KBM-7 (cell line): ENCODE data around the gene ZNF652.
"Not testable (repeated sequence)": the region's sequence is repeated elsewhere in the genome, so short reads cannot be mapped to it uniquely, and the experiment has no call there.

ENCODE experiments used
- DNase-seq: peaks from one replicate; pipeline ENCODE4 v3.0.0-alpha.2; 2015
- in situ Hi-C: fragments of 300-500 bp; cut with MboI; formaldehyde crosslinking; loops from 2 replicates; pipeline ENCODE4 v1.14.3; 2020; ENCODE audit warnings: low sequenced_read_pairs, low pct_unique_long_range_greater_than_20kb, mixed read lengths

The ZNF652 gene

DNA sequence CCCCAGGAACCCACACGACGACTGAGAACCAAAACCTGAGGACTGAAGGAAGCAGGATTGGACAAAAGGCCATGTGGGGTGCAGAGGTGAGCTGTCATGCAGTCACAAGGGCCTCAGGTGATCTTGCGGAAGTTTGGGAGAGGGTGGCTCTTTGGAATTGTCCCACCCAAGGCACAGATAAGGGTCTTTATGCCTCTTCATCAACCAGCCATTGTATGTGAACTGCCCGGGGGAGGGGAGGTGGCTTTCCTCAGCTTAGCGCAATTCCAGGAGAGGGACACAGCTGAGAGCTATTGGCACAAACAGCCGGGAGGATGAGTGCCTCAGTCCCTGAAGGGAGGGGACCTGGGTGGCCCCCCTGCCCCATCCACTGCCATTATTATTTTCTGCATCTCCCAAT is 76.3 kb downstream of the ZNF652 start:
- in situ Hi-C loops = no loop called here

DNA sequence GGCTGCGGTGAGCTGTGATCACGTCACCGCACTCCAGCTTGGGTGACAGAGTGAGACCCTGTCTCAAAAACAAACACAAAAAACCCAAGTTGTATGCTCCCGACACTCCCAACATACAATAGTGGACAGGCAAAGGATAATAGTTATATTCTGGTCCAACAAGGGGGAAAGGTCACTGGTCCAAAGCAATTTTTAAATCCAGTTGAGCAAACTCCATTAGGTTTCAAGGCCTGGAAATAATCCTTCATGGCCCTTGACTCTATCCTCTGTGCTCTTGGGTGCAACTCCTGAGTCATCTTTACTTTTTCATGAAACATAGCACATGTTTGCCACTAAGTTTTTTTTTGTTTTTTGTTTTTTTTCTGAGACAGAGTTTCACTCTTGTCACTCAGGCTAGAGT is 81.1 kb downstream of the ZNF652 start:
- DNase-seq = no peak
- in situ Hi-C loops = no loop called here

More for the DNA sequence above, 76.3 kb downstream of the ZNF652 start:
- no peak for DNase-seq

DNA sequence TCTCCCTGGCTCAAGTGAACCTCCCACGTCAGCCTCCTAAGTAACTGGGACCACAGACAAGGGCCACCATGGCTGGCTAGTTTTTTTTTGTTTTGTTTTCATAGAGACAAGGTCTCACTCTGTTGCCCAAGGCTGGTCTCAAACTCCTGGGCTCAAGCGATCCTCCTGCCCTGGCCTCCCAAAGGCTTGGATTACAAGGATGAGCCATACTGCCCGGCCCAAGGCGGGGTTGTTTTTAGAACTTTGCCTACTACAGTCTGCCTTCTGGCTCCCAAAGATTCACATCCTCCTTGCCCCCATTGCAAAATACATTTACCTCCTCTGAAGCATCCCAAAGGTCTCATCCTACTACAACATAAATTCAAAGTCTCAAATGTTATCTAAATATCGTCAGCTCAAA is 82.0 kb downstream of the ZNF652 start:
- in situ Hi-C loops = no loop called here
- no peak for DNase-seq

DNA sequence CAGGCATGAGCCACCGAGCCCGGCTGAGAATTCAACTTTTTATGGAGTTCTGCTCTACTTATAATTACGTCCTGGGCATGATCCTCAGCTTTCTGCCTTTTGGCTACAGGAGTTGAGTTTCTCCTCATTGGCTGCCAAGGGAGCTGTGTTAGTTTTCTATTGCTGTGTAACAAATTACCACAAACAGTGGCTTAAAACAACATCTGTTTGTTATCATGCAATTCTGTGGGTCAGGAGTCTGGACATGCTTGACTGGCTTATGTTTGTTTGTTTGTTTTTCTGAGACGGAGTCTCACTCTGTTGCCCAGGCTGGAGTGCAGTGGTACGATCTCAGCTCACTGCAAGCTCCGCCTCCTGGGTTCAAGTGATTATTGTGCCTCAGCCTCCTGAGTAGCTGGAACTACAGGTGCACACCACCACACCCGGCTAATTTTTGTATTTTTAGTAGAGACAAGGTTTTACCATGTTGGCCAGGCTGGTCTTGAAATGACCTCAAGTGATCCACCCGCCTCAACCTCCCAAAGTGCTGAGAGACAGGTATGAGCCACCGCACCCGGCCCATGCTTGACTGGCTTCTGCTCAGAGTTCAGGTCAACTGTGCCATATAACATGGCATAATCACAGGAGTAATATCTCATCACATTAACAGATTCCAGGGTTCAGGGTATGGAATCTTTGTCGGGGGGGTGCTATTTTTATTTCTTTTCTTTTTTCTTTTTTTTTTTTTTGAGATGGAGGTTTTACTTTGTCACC is 82.6 kb downstream of the ZNF652 start:
- in situ Hi-C loops, DNase-seq: not testable (repeated sequence)

DNA sequence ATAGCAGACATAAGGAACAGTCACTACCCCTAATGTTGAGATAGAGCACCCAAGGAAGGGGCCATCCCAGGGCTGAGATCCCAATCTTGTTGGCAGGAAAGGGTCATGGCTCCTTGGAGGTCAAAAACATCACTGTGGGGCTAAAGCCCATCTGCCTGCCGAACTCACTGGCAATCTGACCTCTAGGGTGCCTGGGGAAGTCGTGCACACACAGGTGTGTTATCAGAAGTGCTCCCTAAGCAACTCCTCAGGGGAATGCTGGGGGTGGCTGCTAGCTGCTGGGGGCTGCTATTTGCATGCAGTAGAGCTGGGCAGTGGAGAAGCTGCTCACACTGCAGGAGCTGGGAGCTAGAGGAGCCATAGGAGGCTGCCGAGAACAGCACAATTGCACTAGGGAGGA is 84.0 kb downstream of the ZNF652 start:
- no peak for DNase-seq
- in situ Hi-C loops = no loop called here

DNA sequence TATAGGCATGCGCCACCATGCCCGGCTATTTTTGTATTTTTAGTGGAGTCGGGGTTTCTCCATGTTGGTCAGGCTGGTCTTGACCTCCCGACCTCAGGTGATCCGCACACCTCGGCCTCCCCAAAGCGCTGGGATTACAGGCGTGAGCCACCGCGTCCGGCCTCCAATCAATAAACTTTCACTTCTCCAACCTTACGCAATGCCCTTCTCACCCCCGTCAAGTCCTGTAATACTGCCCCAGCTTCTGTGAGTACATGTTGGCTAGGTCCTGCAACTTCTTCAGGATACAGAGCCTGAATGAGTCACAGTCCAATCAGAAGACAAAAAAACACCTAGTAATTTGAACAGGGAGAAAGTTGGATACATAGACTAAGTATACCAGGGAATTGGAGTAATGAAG is 84.4 kb downstream of the ZNF652 start:
- in situ Hi-C loops = no loop called here
- no peak for DNase-seq

DNA sequence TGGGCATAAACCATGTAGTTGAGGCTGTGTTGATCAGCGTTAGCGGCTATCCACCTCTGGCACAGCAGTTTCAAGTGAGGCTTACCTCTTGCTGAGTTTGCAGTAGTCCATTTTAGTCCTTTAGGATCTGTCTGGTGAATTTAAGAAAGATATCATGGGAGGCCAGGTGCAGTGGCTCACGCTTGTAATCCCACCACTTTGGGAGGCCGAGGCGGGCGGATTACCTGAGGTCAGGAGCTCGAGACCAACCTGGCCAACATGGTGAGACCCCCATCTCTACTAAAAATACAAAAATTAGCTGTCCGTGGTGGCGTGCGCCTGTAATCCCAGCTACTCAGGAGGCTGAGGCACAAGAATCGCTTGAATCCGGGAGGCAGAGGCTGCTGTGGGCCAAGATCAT is 86.1 kb downstream of the ZNF652 start:
- DNase-seq, in situ Hi-C loops: not testable (repeated sequence)

DNA sequence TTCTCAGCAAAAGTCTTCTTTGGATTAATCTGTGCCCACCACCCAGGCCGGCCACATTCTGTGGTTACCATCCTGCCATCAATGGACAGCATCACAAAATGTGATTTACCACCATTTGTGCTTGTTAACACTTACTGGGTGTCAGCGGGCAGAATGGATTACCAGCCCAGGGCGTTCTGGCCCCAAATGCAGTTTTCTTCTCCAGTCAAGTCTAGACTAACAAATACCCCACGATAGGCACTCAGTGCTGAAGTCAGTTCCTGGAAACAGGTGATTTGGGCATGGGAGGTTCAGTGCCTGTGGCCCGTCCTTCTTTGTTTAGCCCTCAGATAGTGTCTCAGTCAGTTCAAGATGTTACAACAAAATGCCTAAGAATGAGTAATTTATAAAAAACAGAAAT is 92.7 kb downstream of the ZNF652 start:
- in situ Hi-C loops = no loop called here
- no peak for DNase-seq

DNA sequence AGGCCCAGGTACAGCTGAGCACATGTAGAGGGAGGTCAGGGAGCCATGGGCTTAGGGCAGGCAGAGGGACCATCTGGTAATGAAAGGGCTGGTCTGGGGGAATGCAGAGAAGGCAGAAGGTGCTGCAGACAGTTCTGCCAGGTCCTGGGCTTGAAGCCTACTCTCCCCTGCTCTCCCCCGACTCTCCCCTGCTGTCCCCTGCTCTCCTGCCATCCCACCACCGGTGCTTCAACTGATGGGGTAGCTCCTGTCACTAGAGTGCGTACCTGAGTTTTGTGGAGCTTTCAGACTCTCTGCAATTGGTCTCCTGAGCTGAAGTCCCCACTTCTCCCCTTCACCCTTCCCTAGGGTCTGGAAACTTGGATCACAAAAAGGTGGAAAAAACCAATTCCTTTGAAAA is 94.1 kb downstream of the ZNF652 start:
- DNase-seq = no peak
- in situ Hi-C loops = no loop called here

DNA sequence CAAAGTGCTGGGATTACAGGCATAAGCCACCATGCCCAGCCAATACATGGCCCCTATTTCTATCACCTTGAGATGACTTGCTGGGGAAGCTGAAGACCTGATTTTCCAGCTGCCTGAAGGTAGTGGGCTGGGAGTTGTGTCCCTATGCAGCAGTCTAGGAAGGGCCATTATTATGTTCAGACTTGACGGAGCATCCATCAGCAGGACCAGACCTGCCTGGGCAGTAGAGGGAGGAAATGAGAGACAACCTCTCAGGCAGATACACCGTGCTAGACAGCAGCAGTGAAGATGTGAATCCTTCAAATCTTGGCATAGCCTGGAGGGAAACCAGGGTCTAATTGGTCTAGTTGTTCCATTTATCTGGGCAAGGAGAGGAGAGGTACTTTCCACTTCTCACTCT is 95.8 kb downstream of the ZNF652 start:
- in situ Hi-C loops = no loop called here
- no peak for DNase-seq

DNA sequence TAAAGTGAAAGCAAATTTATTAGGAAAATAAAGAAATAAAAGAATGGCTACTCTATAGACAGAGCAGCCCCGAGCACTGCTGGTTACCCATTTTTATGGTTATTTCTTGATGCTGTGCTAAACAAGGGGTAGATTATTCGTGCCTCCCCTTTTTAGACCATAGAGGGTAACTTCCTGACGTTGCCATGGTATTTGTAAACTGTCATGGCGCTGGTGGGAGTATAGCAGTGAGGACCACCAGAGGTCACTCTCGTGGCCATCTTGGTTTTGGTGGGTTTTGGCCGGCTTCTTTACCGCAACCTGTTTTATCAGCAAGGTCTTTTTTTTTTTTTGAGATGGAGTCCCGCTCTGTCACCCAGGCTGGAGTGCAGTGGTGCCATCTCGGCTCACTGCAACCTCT is 100.5 kb downstream of the ZNF652 start:
- DNase-seq, in situ Hi-C loops: not testable (repeated sequence)

DNA sequence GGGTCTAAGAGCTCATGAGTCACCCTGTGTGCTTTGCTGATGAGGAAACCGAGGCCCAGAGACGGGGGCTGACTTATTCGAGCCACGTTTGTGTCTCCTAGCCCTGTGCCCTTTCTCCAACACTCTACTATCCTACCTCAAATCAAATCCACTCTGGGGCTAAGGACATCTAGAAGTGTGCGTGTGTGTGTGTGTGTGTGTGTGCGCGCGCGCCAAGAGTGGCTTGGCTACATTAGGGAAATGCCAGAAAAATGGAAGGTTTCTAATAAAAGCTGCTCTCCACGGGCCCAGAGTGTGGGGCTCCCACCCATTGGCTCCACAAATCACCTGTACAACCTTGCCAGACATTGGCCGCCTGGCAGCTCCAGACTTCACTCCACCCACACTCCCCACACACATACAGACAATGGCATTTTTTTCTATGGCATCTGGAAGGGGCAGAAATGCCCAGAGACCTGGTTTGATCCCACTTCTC is 101.2 kb downstream of the ZNF652 start:
- in situ Hi-C loops = no loop called here
- DNase-seq = no peak

DNA sequence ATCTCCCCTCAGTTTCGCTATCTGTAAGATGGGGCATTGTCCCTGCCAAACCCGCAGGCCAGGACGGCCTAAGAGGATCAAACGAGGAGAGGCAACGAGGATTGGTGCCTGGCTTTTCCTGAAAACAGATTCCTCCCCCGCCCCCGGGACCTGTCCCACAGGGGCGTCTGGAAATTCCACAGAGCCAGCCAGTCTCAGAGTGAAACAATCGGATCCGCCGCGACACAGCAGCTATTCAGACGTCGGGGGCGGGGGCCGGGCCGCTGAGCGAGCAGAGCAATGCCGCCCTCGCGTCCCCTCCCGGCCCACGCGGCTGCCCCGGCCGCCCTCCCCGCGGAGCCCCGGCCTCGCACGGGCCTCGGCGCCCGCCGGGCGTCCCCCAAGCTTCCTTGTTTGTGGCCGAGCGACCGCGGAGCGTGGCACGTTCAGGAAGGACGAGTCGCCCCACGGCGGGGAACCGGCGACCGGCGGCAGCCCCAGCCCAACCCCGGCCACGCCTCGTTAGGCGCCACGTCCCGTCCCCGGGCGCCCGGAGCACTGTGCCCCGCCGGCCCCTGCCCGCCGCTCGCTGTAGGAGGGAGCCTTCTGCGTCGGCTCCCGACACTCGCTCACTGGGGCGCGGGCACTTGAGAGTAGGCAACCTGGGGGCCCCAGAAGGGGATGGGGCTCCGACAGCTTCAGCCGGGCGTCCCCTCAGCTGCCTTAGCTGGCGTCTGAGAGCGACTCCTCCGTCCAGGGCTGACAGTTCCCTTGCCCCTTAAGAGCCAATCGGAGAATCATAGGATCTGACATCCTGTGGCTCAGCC is 101.8 kb downstream of the ZNF652 start:
- DNase-seq = peak; percentile 73
- in situ Hi-C loops = no loop called here

DNA sequence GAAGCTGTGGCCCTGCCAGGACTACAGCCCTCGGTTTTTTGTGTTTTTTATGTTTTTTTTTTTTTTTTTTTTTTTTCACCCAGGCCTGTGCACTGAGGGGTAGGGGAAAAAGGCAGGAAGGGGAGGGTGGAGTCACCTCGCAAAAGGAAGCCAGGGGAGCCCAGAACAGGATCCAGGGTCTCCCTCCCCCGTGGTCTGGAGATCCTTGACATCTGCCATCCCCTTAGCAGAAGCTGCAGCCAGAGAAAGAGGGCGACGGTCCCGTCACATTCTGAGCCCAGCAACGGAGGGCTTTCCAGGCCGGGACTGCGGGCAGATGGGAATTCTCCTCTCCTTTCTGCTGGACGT is 102.4 kb downstream of the ZNF652 start:
- in situ Hi-C loops = no loop called here

DNA sequence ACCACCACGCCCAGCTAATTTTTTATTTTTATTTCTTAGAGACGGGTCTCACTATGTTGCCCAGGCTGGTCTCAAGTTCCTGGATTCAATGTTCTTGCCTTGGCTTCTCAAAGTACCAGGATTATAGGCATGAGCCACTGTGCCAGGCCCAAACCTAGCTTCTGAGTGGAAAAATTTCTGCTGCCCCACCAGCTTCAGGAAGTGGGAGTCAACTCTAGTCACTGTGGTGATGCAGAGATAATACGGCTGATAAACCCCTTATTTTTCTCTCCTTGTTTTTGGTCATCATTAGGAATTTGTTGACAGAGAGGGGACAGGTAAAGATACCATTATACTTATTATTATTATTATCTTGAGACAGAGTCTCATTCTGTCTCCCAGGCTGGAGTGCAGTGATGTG is 103.7 kb downstream of the ZNF652 start:
- in situ Hi-C loops = no loop called here
- DNase-seq = peak; percentile 16

More for the DNA sequence above, 102.4 kb downstream of the ZNF652 start:
- DNase-seq = peak; percentile 48

DNA sequence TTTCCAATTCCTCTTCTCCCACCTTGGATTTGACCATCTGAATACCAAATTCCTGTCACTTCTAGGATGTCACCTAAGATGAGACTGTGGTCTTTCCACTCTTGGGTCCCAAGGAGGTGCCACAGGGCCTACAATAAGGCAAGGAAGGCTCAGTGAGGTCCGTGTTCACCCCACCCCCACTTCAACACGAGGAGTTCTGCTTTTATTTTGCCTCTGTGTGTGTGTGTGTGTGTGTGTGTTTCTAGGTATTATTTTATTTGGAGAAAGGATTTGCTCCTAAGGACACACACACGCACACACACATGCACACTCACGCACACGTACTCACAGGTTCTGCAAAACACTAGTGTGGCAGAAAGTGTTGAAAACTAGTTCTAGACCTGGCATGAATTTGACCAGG is 106.9 kb downstream of the ZNF652 start:
- in situ Hi-C loops = no loop called here
- DNase-seq = no peak

DNA sequence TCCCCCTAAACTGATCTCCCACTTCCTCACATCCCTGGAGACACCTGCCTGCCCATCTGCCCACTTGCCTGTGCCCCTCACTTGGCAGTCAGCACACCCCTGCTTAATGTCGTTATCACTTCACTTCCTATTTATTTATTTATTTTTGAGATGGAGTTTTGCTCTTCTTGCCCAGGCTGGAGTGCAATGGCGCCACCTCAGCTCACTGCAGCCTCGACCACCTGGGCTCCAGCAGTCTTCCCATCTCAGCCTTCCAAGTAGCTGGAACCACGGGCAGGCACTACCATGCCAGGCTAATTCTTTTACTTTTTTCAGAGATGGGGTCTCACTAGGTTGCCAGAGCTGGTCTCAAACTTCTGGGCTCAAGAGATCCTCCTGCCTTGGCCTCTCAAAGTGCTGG is 108.0 kb downstream of the ZNF652 start:
- DNase-seq = no peak
- in situ Hi-C loops = no loop called here

DNA sequence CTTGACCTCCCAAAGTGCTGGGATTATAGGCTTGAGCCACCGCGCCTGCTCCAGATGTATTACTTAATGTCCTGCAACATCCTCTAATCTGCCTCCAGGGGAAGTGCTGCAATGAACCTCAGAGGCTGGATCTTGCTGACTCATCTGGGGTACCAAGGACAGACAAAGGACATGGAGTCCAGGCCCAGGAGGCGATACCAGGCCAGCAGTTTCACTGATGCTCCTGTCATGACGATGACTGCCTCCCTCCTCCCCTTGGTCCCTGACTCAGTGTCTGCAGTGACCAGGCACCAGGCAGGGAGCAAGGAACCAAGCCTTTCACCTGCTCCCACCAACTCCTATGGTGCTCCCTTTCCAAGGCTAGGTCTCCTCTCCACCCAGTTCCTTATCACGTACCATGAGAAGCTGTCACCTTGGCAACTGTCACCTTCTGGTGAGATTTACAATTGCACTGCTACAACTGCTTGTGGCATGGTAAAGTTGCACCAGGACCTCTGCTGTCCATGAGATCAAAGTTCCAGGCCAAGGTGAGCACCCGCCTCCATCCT is 109.8 kb downstream of the ZNF652 start:
- in situ Hi-C loops = no loop called here
- no peak for DNase-seq

DNA sequence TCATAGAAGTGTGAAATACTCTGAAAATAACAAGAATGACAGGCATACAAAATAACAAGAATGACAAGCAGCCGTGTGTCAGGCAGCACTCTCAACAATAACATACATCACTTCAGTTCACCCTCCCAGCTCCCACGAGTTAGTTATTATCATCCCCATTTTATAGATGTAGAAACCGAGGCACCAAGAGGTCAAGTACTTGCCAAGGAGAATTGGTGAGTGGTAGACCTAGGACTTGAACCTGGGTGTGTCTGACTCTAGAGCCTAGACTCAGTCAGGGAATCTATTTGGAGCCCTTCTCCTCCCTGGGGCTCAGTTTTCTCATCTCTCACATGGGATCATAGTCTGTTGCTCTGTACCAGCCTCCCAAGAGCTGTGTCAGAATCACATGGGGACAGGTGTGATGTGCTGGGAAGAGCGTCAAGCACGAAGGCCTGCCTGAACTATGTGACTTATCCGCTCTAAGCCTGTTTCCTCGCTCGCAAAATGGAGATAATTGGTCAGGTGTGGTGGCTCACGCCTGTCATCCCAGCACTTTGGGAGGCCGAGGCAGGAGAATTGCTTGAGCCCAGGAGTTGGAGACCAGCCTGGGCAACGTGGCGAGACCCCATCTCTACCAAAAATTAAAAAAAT is 112.0 kb downstream of the ZNF652 start:
- no peak for DNase-seq
- in situ Hi-C loops = no loop called here

DNA sequence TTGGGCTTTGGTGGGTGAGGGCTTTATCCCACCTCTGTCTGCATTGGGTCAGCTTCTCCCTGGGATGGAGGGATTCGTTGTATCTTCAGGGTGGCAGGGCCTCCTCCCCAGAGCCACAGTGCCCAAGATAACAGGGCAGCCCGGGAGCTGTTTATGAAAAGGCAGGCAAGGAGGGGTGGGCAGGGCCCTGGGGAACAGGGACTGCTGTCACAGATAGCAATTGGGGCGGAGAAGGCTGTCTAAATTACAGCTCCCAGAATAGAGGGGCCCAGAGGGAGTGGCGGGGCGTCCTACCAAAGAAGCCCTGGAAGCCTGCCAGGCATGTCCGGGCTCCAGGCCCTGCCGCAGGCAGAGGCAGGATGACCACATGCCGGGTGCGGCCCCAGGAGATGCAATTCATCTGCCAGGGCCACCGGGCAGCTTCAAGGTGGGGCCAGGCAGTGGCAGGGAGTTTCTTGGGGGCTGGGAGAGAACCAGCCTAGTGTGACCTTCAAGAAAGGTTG is 112.7 kb downstream of the ZNF652 start:
- DNase-seq = no peak
- in situ Hi-C loops = no loop called here
